ENCODE data around the gene DCLK1.

The DCLK1 gene

GRCh38 chr13:36051082-36051481 is 80.1 kb downstream of the DCLK1 start:
- no peak for DNase-seq (ENCODE audit: low read depth in 1 of 2, low spot score in 1 of 2)

- DNase-seq (ENCODE audit: low read depth in 1 of 2, low spot score in 1 of 2) = no peak
These were observed 84.5 kb downstream of the DCLK1 start for GRCh38 chr13:36046672-36047071.

DNA sequence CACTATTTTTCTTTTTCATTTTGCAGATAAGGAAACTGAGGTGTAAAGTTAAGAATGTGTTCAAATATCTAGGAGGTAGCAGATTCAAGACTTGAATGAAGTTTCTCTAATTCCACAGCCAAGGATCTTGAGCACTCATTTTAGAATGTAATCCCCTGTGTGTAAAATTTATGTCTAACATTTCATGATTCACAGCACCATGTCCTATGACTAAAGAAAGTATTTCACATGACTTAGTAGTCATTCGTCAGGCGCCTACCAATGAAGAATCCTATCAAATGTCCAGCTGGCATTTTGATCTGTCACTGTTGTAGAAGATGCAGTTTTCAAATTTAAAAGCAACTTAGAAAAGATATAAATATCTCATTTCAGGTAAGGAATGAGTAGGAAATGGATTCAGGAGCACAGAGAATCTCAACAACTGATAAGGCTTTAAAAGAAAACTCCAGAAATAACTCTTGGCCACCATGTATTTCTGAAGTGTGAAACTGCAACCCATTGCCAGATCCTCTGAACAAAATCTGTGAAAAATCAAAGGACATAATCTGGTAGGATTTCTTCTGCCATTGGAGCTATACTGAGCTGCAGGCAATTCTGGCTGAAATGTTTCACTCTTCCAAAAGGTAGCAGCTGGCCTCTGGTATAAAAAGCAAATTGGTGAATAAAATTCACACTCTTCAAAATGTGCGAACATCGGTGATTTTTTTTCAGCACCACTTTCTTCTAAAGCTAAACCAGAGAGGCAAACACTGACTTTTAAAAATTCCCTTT is 92.2 kb downstream of the DCLK1 start:
- no peak for DNase-seq (ENCODE audit: low read depth in 1 of 2, low spot score in 1 of 2)

DNA sequence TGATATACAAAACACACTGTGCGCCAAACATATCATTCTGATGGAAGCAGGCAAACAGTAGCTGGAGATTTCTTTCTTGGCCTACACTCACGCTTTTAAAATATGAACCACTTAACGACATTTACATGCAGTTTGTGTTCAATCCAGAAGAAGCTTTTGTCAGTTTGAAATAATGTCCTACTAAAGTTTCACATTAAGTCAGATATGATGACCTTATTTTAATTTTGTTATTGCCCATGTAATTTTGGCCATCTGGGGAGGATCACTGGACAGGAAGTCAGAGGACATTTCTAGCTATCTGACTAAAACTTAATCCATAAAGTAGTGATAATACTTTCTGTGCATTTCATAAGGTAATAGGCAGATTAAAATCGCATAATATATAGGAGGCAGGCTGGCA is 98.1 kb downstream of the DCLK1 start:
- no peak for DNase-seq (ENCODE audit: low read depth in 1 of 2, low spot score in 1 of 2)

DNA sequence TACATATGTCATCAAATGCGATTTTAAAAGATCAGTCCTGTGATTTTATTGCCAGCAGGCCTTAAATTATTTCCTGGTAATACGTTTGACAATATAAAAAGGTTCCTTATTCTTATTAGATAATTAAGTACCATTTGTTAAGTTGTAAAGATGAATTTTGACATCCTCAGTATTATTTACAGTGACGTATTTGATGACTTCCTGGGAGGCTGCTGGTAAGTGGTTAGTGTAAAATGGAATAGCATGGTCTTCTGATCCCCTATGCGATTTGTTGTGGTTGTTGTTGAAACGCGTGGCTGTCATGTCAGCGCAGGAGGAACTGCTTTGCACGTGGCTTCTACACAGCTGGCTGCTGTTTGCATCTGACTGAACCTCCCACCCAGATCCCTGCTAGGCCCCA is 99.7 kb downstream of the DCLK1 start:
- DNase-seq (ENCODE audit: low read depth in 1 of 2, low spot score in 1 of 2) = no peak

- no peak for DNase-seq (ENCODE audit: low read depth in 1 of 2, low spot score in 1 of 2)
These were observed 100.4 kb downstream of the DCLK1 start for GRCh38 chr13:36030670-36031331.

GRCh38 chr13:36029166-36029565 is 102.0 kb downstream of the DCLK1 start:
- DNase-seq (ENCODE audit: low read depth in 1 of 2, low spot score in 1 of 2) = no peak

DNA sequence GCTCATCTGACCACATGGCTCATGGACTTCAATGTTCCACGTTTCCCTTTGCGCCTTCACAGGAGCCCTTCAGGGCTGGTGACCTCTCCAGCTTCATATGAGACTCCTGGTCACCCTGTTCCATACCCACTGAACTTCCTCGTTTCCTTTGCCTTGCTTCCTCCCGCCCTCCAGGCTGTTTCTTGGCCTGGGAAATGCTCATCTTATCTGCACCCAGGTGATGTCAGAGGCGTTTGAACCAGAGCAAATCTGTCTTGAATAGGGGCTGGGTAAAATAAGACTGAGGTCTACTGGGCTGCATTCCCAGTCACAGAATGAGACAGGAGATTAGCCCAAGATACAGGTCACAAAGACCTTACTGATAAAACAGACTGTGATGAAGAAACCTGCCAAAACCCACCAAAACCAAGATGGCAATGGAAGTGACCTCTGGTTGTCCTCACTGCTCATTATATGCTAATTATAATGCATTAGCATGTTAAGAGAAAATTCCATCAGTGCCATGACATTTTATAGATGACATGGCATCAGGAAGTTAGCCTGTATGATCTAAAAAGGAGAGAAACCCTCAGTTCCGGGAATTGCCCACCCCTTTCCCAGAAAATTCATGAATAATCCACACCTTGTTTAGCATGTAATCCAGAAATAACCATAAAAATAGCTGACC is 102.7 kb downstream of the DCLK1 start:
- no peak for DNase-seq (ENCODE audit: low read depth in 1 of 2, low spot score in 1 of 2)

- no peak for DNase-seq (ENCODE audit: low read depth in 1 of 2, low spot score in 1 of 2)
These were observed 104.7 kb downstream of the DCLK1 start for GRCh38 chr13:36026531-36026930.

DNA sequence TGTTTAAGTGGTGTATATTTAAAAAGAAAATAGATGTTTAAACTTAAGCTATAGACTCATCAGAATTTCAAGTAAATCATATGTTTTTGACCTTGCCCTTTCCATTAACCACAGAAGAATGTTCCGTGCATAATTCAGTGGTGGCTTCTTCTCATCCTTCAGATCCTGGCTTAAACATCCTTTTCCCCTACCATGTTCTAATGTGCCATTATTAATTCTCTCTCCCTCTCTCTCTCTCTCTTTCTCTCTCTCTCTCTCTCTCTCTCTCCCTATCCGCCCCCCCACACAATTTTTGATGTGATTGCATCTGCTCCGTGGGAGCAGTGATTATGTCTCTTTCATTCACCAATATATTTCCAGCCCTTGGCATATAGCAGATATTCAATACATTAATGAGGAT is 116.4 kb downstream of the DCLK1 start:
- DNase-seq (ENCODE audit: low read depth in 1 of 2, low spot score in 1 of 2) = no peak

- no peak for DNase-seq (ENCODE audit: low read depth in 1 of 2, low spot score in 1 of 2)
These were observed 124.1 kb downstream of the DCLK1 start for GRCh38 chr13:36006894-36007675.

GRCh38 chr13:36006347-36006746 is 124.8 kb downstream of the DCLK1 start:
- DNase-seq (ENCODE audit: low read depth in 1 of 2, low spot score in 1 of 2) = no peak

GRCh38 chr13:36001561-36001960 is 129.6 kb downstream of the DCLK1 start:
- no peak for DNase-seq (ENCODE audit: low read depth in 1 of 2, low spot score in 1 of 2)

GRCh38 chr13:36000028-36000427 is 131.2 kb downstream of the DCLK1 start:
- no peak for DNase-seq (ENCODE audit: low read depth in 1 of 2, low spot score in 1 of 2)

GRCh38 chr13:35996360-35996759 is 134.8 kb downstream of the DCLK1 start:
- DNase-seq (ENCODE audit: low read depth in 1 of 2, low spot score in 1 of 2) = no peak

DNA sequence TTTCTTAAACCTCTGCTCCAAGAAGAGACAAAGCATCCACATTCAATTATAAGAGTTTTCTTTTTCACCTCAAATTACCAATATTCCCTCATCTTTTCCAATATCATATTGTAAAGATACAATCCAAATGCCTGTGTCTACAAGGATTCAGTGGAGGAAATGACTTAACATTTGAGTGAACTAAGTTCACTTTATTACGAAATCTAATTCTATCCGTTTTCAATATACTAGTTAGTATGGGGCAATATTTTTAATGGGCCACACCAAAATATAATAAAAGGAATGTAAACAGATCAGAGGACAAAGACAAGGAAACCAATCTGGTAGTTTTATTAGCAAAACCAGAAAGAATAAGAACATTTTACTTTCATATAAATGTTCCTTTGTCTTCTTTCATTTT is 136.0 kb downstream of the DCLK1 start:
- DNase-seq (ENCODE audit: low read depth in 1 of 2, low spot score in 1 of 2) = no peak

DNA sequence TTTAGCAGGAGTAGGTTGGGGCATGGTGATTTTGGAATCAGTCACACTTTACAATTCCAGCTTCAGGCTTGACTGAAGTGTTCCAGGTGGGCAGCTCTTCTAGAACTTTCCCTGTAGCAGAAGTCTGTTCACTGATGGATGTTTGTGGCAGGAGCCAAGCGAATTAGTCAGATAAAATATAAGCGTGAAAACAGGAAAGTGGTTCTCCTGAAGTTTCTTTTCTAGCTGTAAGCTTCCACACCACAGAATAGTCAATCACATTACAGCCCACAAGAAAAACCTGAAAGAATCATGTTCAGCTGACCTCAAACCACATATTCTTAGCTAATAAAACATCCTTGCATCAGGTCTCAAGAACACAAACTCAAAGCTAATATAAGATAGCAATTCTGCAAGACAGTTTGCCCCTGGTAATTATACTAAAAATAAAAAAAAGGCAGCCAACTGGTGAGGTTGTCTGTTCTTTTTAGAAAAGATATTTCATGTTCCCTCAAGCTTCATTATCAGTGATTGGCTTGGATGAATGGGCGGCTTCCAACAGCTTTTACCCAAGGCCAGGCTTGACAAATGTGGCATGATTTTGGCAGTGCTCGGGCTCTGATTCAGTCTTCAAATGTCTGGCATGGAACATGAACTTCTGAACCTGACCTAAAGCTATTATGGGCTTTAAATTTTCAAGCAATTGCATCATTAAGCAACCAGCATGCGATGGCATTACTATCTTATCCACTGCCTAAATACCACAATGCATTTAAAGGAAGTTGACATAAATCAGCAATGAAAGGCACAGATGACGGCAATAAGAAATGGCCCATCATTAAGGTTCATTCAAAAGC is 136.8 kb downstream of the DCLK1 start:
- no peak for DNase-seq (ENCODE audit: low read depth in 1 of 2, low spot score in 1 of 2)

DNA sequence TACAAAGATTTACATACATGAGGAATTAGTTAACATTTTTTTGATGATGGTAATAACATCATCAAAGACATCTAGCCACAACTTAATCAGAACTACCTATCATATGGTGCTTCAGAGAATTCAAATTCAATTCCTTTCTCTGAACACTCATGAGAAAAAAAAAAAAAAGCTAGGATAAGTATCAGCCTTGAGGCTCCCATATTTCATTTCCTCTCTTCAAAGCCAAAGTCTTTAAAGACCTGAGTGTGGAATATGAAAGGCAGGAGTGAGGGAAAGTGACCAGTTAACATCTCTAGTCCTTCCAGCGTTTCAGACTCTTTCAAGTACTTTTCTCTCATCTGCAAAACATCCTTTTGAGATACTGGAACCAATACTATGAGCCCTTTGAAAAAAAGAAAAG is 137.5 kb downstream of the DCLK1 start:
- no peak for DNase-seq (ENCODE audit: low read depth in 1 of 2, low spot score in 1 of 2)

DNA sequence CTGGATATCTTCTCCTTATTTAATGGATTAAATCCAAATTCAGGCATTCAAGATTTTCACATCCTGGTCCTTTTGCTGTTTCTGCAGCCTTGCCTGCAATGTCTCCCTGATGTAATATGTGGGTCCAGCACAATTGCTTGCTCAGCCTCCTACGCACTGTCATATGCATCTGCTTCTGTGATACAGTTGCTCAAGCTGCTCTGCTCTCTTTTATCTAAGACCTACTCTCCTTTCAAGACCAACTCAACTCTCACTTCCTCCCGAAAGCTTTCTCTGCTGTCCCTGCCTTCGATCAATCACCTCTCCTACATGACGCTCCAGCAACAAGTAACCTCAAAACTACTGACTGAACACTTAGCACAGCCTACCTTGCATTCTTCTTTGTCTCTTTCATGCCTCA is 138.2 kb downstream of the DCLK1 start:
- DNase-seq (ENCODE audit: low read depth in 1 of 2, low spot score in 1 of 2) = no peak

GRCh38 chr13:35990196-35990595 is 141.0 kb downstream of the DCLK1 start:
- no peak for DNase-seq (ENCODE audit: low read depth in 1 of 2, low spot score in 1 of 2)

DNA sequence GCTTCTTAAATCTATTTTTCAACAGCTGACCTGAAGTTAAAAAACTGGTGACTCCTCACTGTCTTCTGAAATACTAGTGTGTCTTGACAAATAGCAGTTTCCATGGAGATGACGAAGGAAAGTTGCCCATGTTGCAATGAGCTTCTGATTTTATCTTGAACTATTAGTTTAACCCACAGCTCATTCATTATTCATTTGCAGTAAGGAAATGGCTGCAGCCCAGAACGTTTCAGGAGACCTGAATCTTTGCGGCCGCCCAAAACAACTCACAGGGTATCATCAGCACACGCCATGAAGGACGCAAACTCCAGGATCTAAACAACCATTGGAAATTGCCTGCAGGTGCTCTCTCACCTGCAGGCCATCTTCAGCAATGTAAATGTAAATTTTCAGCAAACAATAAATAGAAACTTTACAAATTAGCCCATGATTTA is 142.5 kb downstream of the DCLK1 start:
- no peak for DNase-seq (ENCODE audit: low read depth in 1 of 2, low spot score in 1 of 2)
